GM21447 (cell line): Measurements from ENCODE around the gene SOX5.
"Not testable (repeated sequence)": the region's sequence is repeated elsewhere in the genome, so short reads cannot be mapped to it uniquely, and the experiment has no call there.

Experiments
- ATAC-seq: cut with Tn5 transposase; IDR thresholded peaks from one replicate; pipeline ENCODE4 v1.9.1; 2021; ENCODE audit not compliant: unreplicated experiment

The SOX5 gene

DNA sequence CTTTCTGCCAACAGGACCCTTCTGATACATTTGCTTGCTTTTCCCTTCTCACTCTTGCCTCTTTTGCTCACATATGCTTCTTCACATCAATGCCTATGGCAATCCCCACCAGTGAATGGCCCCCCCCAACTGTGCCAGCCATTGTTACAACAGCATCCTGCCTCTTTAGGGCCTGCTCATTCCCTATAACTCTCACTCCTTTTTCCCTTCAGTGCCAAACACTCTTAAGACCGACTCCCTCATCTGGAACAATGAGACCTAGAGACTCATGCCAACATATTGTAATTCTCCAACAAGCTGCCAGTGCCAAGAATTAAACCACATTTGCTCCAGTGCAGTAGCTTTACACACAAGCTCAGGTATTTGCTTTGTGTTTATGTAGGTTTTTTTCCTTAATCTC, 189.0 kb downstream of the SOX5 start:
- no peak for ATAC-seq

DNA sequence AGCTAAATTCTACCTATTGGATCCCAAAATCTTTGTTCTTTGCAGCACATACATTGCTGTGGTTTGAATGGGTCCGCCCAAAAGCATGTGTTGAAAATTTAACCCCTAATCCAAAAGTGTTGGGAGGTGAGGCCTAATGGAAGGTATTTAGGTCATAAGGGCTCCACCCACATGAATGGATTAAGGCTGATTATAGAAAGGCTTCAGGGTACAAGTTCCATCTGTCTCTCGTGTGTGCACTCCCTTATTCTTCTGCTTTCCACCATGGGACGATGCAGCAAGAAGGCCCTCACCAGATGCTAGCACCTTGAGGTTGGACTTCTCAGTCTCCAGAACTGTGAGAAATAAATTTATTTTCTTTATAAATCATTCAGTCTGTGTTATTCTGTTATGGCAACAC, 190.9 kb downstream of the SOX5 start:
- no peak for ATAC-seq

DNA sequence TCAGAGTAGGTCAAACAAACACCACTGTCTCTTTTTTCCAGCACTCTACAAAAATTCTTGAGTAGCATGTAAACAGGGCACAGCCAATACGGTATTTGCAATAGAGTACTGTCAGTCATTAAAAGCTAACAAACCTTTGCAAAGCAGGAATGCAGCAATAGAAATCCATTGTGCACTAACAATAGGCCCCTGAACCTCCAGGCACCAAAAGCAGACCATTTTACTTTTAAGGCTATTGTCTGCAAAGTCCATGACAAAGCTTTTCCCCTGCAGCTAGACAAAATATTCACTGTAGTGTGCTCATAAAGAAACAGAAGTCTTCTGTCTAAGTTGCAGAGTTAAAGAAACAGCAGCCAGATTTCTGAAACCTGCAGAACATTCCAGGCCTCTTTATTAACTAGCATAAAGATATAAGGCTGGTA, 191.9 kb downstream of the SOX5 start:
- no peak for ATAC-seq

DNA sequence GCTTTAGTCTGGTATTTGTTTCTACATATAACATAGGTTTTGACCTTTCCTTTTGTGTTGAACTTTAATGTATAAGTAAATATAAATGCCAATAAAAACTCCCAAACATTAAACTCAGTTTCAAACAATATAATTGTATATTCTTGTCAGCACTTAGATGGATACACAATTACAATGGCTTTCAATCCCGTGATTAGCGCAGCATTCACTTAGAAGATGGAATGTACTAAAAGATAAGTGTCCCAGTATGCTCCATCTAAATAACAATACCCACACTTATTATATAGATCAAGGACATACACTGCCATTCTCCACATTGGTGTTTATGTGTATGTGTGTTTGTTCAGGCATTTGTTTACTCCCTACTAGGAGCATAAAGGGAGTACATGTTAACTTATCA, 193.1 kb downstream of the SOX5 start:
- no peak for ATAC-seq

DNA sequence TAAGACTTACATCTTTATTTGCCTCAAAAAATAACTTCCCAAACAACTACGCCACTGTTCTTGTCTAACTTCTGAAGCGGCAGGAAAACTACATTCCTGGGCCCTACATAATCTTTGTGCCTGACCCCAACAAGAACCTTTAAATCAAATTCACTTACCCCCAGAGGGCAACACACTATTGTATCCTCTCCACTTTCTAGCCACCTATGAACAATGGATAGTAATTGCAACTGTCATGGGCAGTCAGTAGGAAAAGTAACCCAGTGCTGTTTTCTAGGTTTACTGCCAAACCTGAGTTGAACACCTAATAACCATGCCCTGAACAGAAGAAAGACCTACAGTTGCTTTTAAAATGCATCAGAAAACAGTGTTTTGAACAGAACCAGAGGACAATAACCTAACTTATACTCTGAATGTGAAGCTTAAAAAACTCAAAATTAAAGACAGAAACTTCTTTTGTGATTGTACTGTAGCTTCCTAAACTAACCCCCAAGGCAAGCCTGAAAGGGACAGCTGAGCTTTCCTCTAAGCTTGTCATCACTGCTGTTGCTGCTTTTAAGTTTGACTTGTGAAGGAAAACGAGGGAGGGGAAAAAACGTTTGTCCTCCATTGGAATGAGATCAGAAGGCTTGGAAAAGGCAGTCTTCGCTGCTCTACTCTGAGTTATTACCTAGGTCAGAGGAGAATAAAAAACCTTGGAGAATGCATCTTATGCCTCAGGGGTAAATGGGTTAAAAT, 195.7 kb downstream of the SOX5 start:
- ATAC-seq, result no peak

DNA sequence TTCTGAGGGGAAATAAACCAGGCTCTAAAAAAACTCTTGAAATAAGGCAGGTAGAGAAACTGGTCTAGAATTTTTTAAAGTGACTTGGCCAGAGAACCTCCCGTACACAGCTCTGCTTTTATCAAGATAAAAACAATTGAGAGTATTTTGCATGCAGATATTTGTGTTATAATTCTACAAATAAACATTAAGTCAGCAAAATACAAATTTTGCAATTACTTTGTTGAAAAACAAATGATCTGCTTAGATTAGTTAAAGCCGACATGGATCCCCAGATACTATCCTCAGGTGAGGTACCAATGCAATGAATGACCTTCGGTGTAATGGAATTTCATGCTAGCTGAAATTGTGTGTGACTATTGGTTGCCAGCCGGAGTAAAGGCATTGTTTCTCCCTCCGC, 197.2 kb downstream of the SOX5 start:
- ATAC-seq, result no peak

DNA sequence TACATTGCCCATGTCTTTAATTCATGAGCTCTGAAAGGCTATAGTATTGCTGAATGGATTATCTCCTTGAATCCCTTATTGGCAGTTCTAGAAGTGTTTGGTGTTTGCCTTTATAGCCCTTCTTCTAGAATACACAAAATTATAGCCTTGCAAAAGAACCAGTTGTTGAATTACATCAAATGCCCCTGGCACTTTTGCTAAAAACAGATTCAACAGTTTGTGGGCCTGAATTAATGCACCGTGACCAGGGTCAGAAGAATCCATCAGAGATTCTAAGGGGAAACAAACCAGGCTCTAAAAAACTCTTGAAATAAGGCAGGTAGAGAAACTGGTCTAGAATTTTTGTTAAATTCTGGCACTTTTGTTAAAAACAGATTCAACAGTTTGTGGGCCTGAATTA, 197.8 kb downstream of the SOX5 start:
- no peak for ATAC-seq

DNA sequence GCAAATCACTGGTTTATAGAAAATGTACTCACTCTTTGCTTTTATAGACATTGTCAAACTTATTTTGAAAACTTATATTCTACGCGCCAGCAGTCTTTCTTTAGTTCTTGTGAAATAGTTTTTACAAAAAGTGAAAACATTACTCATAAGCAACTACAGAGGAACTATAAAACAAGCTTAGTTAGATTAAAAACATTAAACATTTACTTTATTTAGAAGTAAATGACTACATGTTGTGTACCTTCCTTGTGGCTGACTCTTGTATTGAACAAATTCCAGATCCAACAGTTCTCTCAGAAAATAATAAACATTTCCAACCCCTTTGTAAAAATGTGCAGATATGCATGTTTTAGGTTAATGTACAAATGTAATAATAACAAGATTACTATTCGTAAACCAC, 198.5 kb downstream of the SOX5 start:
- no peak for ATAC-seq

DNA sequence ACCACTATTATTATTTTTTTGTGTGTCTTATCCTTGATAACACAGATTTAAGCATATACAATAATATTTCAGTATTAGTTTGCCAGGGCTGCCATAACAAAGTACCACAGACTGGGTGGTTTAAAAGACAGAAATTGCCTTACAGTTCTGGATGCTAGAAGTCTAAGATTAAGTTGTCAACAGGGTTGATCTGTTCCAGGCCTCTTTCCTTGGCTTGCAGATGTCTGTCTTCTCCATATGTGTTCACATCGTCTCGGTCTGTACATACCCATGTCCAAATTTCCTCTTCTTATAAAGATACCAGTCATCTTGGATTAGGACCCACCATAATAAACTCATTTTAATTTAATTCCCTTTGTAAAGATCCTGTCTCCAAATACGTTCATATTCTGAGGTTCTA, 204.8 kb downstream of the SOX5 start:
- ATAC-seq, result no peak

DNA sequence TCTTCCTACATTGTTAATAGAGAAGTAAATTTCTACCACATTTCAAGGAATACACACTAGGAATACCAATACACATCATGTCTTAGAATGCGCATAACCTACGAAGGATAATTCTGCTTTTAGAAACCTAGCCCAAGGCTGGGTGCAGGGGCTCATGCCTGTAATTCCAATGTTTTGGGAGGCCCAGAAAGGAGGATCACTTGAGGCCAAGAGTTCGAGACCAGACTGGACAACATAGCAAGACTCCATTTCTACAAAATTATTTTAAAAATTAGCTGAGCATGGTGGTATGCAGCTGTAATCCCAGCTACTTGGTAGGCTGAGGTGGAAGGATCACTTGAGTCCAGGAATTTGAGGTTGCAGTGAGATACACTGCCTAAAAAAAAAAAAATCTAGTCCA, 206.9 kb downstream of the SOX5 start:
- ATAC-seq, result no peak

DNA sequence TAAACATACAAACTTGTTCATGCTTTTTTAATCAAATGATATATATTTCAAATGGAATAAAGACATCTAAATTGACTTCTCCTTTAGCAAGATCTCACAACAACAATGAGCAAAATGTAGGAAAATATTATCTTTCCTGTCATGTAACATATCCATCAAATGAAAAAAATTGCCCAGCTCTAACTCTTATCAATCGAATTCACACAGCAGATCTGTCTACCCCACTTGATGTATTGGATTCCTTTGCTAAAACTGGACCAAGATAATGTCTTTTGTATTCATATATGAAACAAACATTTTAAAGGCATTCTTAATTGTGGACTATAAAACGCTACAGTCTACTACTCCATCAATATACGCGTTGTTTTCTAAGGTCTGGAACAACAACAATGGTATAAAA, 218.0 kb downstream of the SOX5 start:
- no peak for ATAC-seq

DNA sequence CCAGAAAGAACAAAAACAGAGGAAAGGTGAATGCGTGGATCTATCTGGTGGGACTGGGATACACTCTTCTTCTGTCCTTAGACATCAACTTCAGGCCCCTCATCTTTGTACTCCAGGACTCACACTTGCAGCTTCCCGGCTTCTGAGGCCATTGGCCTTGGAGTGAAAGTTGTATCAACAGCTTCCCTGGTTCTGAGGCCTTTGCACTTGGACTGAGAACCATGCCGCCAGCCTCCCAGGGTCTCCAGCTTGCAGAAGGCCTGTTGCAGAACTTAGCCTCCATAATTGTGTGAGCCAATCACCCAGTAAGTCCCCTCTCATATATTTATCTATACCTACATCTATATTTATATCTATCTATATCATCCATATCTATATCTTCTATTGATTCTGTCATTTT, 218.4 kb downstream of the SOX5 start:
- no peak for ATAC-seq

DNA sequence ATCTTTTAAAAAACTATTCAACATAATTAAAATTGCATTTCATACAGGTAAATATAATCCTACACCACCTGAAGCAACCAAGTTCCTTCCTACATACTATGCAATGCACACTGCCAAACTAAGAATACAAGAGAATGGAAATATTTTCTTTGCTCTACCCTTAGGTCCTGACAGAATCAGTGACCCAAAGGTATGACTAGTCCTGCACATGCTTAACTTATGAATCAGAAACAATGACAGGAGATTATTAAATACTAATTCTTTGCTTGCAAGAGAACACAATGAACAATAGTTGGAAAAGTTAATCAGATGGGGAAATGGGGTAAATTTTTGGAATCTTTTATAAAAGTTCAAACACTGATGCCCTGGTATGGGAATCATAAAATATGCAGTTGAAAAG, 220.1 kb downstream of the SOX5 start:
- no peak for ATAC-seq

DNA sequence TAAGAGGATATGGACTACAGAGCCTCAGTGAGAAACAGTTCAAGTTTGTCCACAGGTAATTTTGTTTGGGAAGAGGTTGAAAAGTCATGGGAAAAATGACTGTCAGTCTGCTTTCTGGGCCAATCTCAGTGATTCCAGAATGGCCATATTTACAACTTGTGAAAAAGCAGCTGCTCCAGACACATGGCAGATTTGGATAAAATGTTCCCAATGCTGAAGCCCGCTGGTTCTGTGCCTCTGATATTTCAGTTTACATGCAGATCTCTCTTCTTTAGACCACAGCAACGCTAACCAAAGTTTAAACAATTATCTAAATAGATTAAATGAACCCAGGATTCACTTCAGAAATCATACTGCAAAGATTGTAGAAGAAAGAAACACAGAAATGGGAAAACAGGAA, 222.8 kb downstream of the SOX5 start:
- ATAC-seq, result no peak

DNA sequence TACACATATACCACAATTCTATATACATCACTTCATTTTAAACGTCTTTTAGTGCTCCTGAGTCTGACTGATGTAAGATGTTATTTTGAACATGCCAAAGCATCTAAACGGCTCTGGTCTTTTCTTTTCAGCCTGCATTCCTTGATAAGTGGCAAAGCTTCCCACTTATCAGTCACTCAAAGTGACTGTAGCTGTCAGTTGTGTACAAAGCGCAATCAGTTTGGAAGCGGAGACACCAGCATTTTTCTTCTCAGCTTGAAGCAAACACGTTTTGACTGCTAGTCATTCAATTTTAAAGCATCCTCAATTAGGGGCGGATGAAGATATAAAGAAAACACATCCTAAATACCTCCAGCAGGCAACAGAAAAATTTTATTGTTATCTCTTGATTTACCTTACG, 226.8 kb downstream of the SOX5 start:
- ATAC-seq, result no peak

DNA sequence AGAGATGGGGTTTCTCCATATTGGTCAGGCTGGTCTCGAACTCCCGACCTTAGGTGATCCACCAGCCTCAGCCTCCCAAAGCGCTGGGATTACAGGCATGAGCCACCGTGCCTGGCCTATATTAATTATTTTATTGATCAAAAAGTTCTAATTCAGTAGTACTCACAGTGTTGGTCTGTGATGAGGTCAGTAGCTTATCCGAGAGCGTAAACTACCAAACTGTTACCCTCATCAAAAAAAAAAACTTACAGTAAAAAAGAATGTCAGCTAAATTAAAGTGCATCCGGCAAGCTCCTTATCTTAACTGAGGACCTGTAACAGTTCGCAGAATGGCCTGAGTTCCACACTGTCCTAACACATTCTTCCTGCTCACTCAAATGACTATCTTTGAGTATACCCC, 228.2 kb downstream of the SOX5 start:
- no peak for ATAC-seq

DNA sequence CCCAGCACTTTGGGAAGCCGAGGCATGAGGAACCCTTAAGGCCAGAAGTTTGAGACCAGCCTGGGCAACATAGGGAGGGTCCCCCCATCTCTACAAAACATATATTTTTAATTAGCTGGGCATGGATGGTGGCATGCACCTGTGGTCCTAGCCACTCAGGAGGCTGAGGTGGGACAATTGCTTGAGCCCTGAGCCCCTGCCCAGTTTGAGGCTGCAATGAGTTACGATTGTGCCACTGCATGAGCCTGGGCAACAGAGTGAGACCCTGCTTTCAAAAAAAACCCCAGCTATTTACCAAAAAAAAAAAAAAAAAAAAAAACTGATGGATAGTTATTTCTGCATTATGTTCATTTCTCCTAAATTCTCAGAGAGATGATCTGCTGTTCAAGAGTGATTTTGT, 230.0 kb downstream of the SOX5 start:
- ATAC-seq, result no peak

DNA sequence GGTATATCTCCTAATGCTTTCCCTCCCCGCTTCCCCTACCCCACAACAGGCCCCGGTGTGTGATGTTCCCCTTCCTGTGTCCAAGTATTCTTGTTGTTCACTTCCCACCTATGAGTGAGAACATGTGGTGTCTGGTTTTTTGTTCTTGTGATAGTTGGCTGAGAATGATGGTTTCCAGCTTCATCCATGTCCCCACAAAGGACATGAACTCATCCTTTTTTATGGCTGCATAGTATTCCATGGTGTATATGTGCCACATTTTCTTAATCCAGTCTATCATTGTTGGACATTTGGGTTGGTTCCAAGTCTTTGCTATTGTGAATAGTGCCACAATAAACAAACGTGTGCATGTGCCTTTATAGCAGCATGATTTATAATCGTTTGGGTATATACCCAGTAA, 239.1 kb downstream of the SOX5 start:
- not testable (repeated sequence) for ATAC-seq

DNA sequence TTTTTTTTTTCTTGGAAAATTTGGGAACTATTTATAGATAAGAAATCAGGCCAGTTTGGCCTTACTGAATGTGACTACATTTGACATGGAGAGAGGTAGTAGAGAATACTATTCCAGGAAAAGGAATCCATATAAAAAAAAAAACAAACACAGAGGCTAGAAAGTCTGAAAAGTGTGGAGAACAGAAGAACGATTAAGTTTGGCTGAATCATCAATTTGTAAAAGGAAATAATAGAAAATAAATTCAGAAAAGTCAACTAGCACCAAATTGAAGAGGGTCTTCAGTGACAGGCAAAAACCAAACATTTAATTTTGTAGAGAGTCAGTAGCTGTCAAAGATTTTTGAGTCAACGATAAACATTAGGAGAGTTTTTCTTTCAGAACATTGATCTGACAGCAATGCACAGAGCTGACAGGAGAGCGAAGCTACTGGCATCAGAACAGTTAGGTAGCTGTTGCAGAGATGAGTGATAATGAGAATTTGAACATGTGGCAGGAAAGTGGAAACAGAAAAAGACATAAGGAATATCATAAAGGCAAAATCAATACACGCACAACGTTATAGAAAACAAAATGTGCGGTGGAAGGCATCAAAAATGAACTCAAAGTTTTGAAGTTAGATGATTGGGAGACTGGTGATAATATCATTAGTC, 241.2 kb downstream of the SOX5 start:
- no peak for ATAC-seq

DNA sequence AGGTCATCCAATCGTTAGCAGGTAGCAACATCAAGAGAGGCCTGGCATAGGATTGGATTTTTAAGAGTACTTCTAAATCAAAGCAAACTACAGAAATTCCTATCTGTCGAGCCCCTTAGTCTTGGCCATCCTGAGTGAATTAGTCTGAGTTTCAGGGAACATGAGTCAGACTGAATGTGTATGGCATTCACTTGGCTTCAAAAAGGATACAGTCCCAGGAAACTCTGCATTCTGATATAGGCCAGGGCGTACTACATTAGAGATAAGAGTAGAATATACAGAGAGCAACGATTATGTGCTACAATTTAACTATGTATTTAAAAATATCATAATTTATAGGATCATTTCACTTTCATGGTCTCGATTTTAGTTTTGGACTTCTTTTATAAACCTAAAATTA, 242.2 kb downstream of the SOX5 start:
- no peak for ATAC-seq

DNA sequence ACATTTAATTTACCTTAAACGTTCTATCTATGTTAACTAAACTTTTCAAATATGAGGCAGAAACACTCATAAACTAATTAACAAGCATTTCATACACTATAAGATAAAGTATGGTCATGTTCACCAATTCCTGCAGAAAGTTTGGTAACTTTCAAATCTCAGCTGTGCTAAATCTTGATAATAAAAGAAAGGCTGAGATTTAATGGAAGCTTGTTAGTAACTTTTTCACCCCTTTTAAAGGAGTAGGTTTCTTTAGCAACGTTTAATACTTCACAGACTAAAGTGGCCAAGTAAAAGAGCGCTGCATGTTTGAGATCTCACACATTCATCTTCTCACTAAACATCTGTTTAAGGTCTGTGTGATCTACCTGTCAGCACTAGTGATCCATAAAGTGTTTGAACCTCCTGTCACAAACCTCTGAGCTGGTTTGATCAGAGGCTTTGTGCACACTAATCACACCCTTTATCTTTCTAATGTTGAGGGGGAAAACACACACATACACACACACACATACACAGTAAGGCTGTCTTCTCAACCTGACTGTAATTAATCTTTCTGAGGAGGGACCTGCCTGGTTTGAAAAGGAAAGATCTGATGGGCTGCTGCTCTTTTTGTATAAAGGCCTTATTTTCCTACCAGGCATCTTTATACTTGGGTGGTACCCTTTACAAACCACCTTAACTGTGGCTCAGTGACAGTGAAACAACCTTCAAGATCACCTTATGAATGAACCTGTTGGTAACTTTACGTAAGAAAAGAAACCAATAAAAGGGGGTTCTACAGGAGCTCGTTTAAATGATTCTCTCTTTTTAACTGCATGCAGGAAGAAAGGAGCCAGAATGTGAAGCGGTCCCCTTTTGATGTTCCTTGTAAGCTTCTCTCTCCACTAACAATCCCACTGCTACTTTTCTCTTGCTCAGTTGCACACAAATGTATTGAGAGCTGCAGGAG, 244.2 kb downstream of the SOX5 start:
- no peak for ATAC-seq

DNA sequence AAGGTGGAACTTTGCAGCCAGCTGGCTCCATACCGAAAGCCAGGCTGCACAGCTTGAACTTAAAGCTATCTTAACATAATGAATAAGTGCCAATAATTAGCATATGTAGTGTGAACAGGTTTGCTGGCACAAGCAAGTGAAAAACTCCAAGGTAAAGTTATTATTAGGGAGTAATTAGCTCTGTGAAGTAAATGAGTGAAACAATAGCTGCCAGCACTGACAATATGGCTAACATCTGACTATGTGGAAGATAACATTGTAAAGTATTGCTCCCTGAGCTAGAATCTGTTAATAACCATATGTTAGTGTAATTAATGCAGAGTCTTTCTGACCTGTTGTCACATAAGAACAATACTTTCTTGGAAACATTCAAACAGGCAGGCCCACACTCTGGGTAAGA, 246.4 kb downstream of the SOX5 start:
- ATAC-seq, result no peak
